DND-41 (cell line): ENCODE measurements around the gene MED14.
"Not testable (repeated sequence)": the region's sequence is repeated elsewhere in the genome, so short reads cannot be mapped to it uniquely, and the experiment has no call there.

Experiments
- ATAC-seq: fragments of 200-7000 bp; cut with Tn5 transposase; 3 replicates; pipeline ENCODE4 v1.9.1; 2021; ENCODE audit warnings: low read depth; ENCODE audit not compliant: insufficient read depth
- DNase-seq: peaks from one replicate; pipeline ENCODE4 v3.0.0-alpha.2; 2020
- H2AFZ ChIP-seq: 2 replicates; pipeline ENCODE4 v1.6.0; 2012; ENCODE audit warnings: low read depth, low read length
- H3K27ac ChIP-seq: 2 replicates; pipeline ENCODE4 v1.5.1; 2012; ENCODE audit warnings: low read length, inconsistent platforms
- H3K27me3 ChIP-seq: fragments of 200-600 bp; sonication (generic); 2 replicates; pipeline ENCODE4 v1.6.0; 2012; ENCODE audit warnings: low read length, mild to moderate bottlenecking, inconsistent platforms; ENCODE audit not compliant: insufficient read depth, poor library complexity
- H3K36me3 ChIP-seq: 2 replicates; pipeline ENCODE4 v1.5.1; 2012; ENCODE audit warnings: low read length, inconsistent platforms; ENCODE audit not compliant: insufficient read depth
- H3K4me1 ChIP-seq: 2 replicates; pipeline ENCODE4 v1.5.1; 2012; ENCODE audit warnings: mild to moderate bottlenecking, low read length; ENCODE audit not compliant: insufficient read depth
- H3K4me2 ChIP-seq: 2 replicates; pipeline ENCODE4 v1.6.0; 2012; ENCODE audit warnings: mild to moderate bottlenecking, moderate library complexity, low read length, inconsistent platforms; ENCODE audit not compliant: insufficient read depth
- H3K4me3 ChIP-seq, 2 experiments: fragments of 200-600 bp in 1 of 2; shearing (Covaris generic) in 1 of 2; 2 replicates each; pipeline ENCODE4 v1.5.1; 2012 to 2016; ENCODE audit warnings: inconsistent platforms in 2 of 2, low read length in 2 of 2, mild to moderate bottlenecking in 2 of 2, low read depth in 1 of 2, moderate library complexity in 1 of 2
- H3K79me2 ChIP-seq: 2 replicates; pipeline ENCODE4 v1.6.0; 2012; ENCODE audit warnings: low read length, inconsistent platforms; ENCODE audit not compliant: insufficient read depth
- H3K9ac ChIP-seq: 2 replicates; pipeline ENCODE4 v1.6.0; 2012; ENCODE audit warnings: low read depth, mild to moderate bottlenecking, inconsistent platforms, low read length, moderate library complexity
- H3K9me3 ChIP-seq: 2 replicates; pipeline ENCODE4 v1.5.1; 2012; ENCODE audit warnings: low read length, moderate library complexity, mild to moderate bottlenecking, inconsistent platforms; ENCODE audit not compliant: insufficient read depth, severe bottlenecking
- H4K20me1 ChIP-seq: 2 replicates; pipeline ENCODE4 v1.6.0; 2012; ENCODE audit warnings: low read length; ENCODE audit not compliant: insufficient read depth
- CTCF ChIP-seq: IDR thresholded peaks from 2 replicates; pipeline ENCODE4 v1.5.1; 2012; ENCODE audit warnings: borderline replicate concordance, low read length, moderate library complexity, mild to moderate bottlenecking; ENCODE audit not compliant: poor library complexity, severe bottlenecking; ENCODE audit errors: extremely low read depth
- EZH2 ChIP-seq: IDR thresholded peaks from 3 replicates; pipeline ENCODE4 v1.6.1; 2012; ENCODE audit warnings: borderline replicate concordance, low read depth, mild to moderate bottlenecking, moderate library complexity, low read length, inconsistent platforms; ENCODE audit not compliant: severe bottlenecking

MED14 gene

GRCh38 chrX:40733706-40734105 lies 1.6 kb downstream of the MED14 start:
- Histone ChIP-seq H3K9ac (peak overlapping the region; percentile 76), H3K27me3 (no peaks in the 10 kb centered on the region), H3K27ac (no peak overlapping the region), H3K4me1 (peaks cover 35% of the 10 kb centered on the region), H3K4me2 (peak overlapping the region; percentile 74), H4K20me1 (no peaks in the 10 kb centered on the region; the same call in 1 of the 2 replicates), H2AFZ (no peak overlapping the region), H3K9me3 (no peaks in the 10 kb centered on the region), H3K36me3 (no peaks in the 10 kb centered on the region), H3K79me2 (peaks cover 75% of the 10 kb centered on the region), H3K4me3 (peak overlapping the region in 1 of 2 experiments; percentile 66; a peak in 2 of 4 replicates)
- TF ChIP-seq CTCF (no peak), EZH2 (no peak)
- DNase-seq: no peak
- no peak for ATAC-seq

GRCh38 chrX:40732499-40732898 lies 2.8 kb downstream of the MED14 start:
- H3K9me3 ChIP-seq, H3K27ac ChIP-seq, DNase-seq, H4K20me1 ChIP-seq, H3K36me3 ChIP-seq, H3K4me3 ChIP-seq, H3K27me3 ChIP-seq, H2AFZ ChIP-seq, H3K9ac ChIP-seq, ATAC-seq: not testable (repeated sequence)
- Histone ChIP-seq H3K4me2 (peak overlapping the region; percentile 74; the same call in 1 of the 2 replicates), H3K4me1 (peaks cover 34% of the 10 kb centered on the region), H3K79me2 (peaks cover 87% of the 10 kb centered on the region)

- Histone ChIP-seq H3K9ac (no peak overlapping the region), H2AFZ (no peak overlapping the region), H3K4me3 (no peak overlapping the region), H3K27me3 (no peaks in the 10 kb centered on the region), H3K79me2 (peaks cover 80% of the 10 kb centered on the region), H4K20me1 (peaks cover 7% of the 10 kb centered on the region; the same call in 1 of the 2 replicates), H3K9me3 (no peaks in the 10 kb centered on the region), H3K4me1 (peaks cover 22% of the 10 kb centered on the region), H3K36me3 (peaks cover 8% of the 10 kb centered on the region; the same call in 1 of the 2 replicates), H3K27ac (no peak overlapping the region), H3K4me2 (peak overlapping the region; percentile 24; the same call in 1 of the 2 replicates)
- TF ChIP-seq CTCF (no peak), EZH2 (no peak)
- ATAC-seq (no peak), DNase-seq (no peak)
Measured at GRCh38 chrX:40729598-40730584, 5.5 kb downstream of the MED14 start.

DNA sequence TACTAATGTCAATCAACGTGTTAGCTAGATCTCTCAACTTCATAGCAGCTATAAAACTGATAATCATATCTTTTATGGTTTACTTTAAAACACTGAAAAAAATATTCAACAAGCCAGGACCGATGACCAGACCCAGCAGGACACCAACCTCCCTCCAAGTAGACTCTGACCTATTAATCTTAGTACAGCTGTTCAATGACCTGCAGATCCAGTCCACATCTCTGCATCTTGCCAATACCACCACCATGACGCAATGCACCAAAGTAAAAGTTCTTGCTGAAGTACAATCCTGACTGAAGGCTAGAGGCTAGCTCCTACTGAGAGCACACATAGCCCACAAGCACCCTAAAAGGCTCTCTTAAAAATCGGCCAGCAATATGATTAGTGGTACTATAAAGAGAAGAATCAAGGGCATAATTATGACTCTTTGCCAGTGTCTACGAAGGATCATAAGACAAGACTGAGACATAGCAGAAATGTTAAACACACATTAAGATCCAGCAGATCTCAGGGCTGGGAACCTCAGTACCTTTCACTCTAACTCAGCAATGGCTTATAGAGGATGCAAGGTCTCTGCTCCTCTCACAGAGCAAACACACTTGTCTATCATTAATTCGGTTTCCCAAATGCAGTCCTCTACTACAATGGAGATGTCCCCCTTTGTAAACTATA lies 7.6 kb downstream of the MED14 start:
- DNase-seq (no peak), ATAC-seq (no peak)
- H3K4me1 ChIP-seq: peaks cover 3% of the 10 kb centered on the region; the same call in 1 of the 2 replicates
- peaks cover 7% of the 10 kb centered on the region; the same call in 1 of the 2 replicates for H4K20me1 ChIP-seq
- no peak overlapping the region for H3K4me3 ChIP-seq
- H3K79me2 ChIP-seq: peaks cover 72% of the 10 kb centered on the region
- no peak overlapping the region for H2AFZ ChIP-seq
- H3K27ac ChIP-seq: no peak overlapping the region
- peaks cover 8% of the 10 kb centered on the region; the same call in 1 of the 2 replicates for H3K36me3 ChIP-seq
- H3K4me2 ChIP-seq: no peak overlapping the region
- H3K9me3 ChIP-seq: no peaks in the 10 kb centered on the region
- H3K9ac ChIP-seq: no peak overlapping the region
- no peaks in the 10 kb centered on the region for H3K27me3 ChIP-seq
- TF ChIP-seq CTCF: no peak
- TF ChIP-seq EZH2: no peak
